Heart right ventricle (tissue), 16 donors: ENCODE results near the gene STC2. TPM values are rescaled to one million over a fixed set of nuclear protein-coding genes. Genes with fewer than 3 reads are reported as not detected.
A peak's percentile ranks its signal among the peaks of the same experiment; 100 is the strongest.

Experiments
- ATAC-seq, 8 donors: fragments of 200-7000 bp; cut with Tn5 transposase; one replicate each; pipeline ENCODE4 v1.9.1; 2020; ENCODE audit warnings: mild to moderate bottlenecking in 8 of 8, moderate library complexity in 8 of 8, moderate number of reproducible peaks in 1 of 8
- DNase-seq, 2 donors: peaks; one replicate each; pipeline ENCODE4 v3.0.0-alpha.2; 2020
- H3K27ac ChIP-seq, 10 donors: fragments of 200-600 bp; sonication (generic) in 2 of 10; one replicate each; pipeline versions ENCODE4 v1.5.0 to v1.8.0; 2020 to 2022; ENCODE audit warnings: mild to moderate bottlenecking in 3 of 10
- H3K27me3 ChIP-seq, 7 donors: fragments of 200-600 bp; one replicate each; pipeline ENCODE4 v1.8.0; 2021 to 2022; ENCODE audit warnings: mild to moderate bottlenecking in 2 of 7
- H3K36me3 ChIP-seq, 9 donors: fragments of 200-600 bp; sonication (generic) in 1 of 9; one replicate each; pipeline versions ENCODE4 v1.5.0 to v1.8.0; 2020 to 2022; ENCODE audit warnings: mild to moderate bottlenecking in 2 of 9
- H3K4me1 ChIP-seq, 9 donors: fragments of 200-600 bp; sonication (generic) in 1 of 9; one replicate each; pipeline versions ENCODE4 v1.5.0 to v1.8.0; 2020 to 2022; ENCODE audit warnings: mild to moderate bottlenecking in 4 of 9
- H3K4me3 ChIP-seq, 10 donors: fragments of 200-600 bp; sonication (generic) in 2 of 10; one replicate each; pipeline versions ENCODE4 v1.5.0 to v1.8.0; 2020 to 2022; ENCODE audit warnings: mild to moderate bottlenecking in 7 of 10, moderate library complexity in 2 of 10
- H3K9me3 ChIP-seq, 11 donors: fragments of 200-600 bp in 10 of 11; sonication (generic) in 2 of 11; one replicate each; pipeline versions ENCODE4 v1.5.0 to v1.8.0; 2013 to 2022; ENCODE audit warnings: mild to moderate bottlenecking in 2 of 11, control low read depth in 1 of 11, moderate library complexity in 1 of 11
- WGBS, 2 donors: extraction: QIAGEN DNeasy Blood & Tissue Kit; methylation state at CpG; one replicate each; pipeline ENCODE4 v1.1.7; 2013; ENCODE audit warnings: inconsistent platforms in 1 of 2; 5-methylcytosine and 5-hydroxymethylcytosine counted together
- intact Hi-C, 10 donors: fragments of 100-400 bp; cut with DNase I; formaldehyde crosslinking; loops; one replicate each; pipeline versions ENCODE4 v1.11.1 to v1.14.2; 2022
- polyA plus RNA-seq, 2 donors: library from polyadenylated mRNA; stranded (reverse); fragments of 200-250 nt; gene quantifications; one replicate each; pipeline ENCODE4 v1.2.3, GENCODE V29; 2013
- total RNA-seq, 10 donors: library from RNA; stranded (reverse); fragmentation: NEBNext Ultra II Directional in 3 of 10; extraction: Animal tissue kit (Norgen Biotek cat#: 25700) in 3 of 10; gene quantifications; one replicate each; pipeline versions ENCODE4 v1.2.1 to v1.2.4, GENCODE V29; 2021 to 2023
- TF ChIP-seq, protein P1 (sequence below), 9 donors: fragments of 200-600 bp; sonication (generic) in 2 of 9; IDR thresholded peaks; one replicate each; pipeline versions ENCODE4 v1.5.0 to v1.8.0; 2021 to 2022; ENCODE audit warnings: antibody characterized with exemption in 9 of 9, mild to moderate bottlenecking in 5 of 9, moderate library complexity in 1 of 9
- donor health status: Arrhythmogenic right ventricular cardiomyopathy.
- donor health status: ischemic (EF 13 %, LVEDD 7.1; RV severe dilation, severe dysfunction).
- donor health status: healthy with polysubstance abuse.
- donor health status: DM: no; HTN: yes; CAD: no.
- donor health status: DM: no; HTN: no; CAD: no.
- donor health status: ischemic (EF 25% LVEDD 6.9; RV normal size, moderate dysfunction).
- donor health status: ischemic (EF 25% LVEDD 5.7; RV mildly dilated, moderate dysfunction).
- donor health status: healthy.
- donor health status: DM: yes; HTN: yes; CAD: no.
- donor health status: Ischemic cardiomyopathy.
- donor health status: ischemic (EF 35%, LVEDD 5.7; RV mildly dilated, moderate dysfunction).
- donor health status: nonischemic (EF 11% LVEDD 7.7; RV severe dilation, severe dysfunction).
- donor health status: DM: yes; HTN: yes; CAD: no.
- donor health status: PGD.
- donor health status: ischemic (EF 29% LVEDD 5.4; RV normal size, mild dysfunction).
- donor health status: nonischemic (EF 23%, LVEDD 6.1; RV moderate dilation, normal function).

Gene STC2
- total and polyA plus RNA-seq, 12 donors = 3.7 to 26.9 (median 6.2) TPM

DNA sequence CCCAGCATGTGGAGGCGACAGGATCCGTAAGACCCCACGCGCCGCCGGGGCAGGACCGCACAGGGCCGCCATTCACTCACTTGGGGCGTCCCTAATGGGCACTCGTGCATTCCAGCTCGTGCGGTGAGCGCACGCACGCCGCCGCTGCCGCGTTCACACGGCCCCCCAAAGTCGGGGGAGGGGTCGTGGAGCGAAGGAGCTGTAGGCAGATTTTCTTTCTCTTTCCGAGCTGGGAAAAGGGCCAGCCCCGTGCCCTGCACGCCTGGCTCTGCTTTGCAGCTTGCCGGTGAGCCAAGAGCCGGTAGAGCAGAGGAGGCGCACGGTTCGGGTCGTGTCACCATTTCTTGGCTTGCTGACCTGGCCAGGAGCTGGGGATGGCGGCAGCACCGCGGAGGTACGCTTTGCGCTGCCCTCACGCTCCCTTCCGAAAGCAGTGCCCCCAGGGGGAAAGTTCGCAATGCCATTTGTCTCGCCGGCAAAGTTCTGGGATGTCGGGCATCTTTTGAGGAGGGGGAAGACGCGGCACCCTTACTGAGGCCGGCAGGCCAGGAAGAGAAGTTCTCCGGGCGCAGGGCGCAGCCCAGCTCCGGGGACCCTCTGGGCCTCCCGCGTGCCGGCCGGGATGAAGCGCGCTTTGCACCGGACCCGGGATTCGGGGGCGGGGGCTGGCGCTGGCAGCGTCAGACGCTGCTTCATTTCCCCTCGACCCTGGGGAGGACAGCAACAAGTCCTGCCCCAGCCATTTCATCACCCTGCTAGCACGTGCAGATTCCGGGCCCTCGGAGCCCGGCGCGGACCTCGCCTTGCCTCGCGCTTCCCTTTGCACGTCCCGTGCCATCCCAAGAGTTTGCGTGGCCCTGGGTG, 898 bp downstream of the STC2 start:
- H3K9me3 ChIP-seq = no peaks in the 10 kb centered on the region
- TF ChIP-seq, protein P1, sequence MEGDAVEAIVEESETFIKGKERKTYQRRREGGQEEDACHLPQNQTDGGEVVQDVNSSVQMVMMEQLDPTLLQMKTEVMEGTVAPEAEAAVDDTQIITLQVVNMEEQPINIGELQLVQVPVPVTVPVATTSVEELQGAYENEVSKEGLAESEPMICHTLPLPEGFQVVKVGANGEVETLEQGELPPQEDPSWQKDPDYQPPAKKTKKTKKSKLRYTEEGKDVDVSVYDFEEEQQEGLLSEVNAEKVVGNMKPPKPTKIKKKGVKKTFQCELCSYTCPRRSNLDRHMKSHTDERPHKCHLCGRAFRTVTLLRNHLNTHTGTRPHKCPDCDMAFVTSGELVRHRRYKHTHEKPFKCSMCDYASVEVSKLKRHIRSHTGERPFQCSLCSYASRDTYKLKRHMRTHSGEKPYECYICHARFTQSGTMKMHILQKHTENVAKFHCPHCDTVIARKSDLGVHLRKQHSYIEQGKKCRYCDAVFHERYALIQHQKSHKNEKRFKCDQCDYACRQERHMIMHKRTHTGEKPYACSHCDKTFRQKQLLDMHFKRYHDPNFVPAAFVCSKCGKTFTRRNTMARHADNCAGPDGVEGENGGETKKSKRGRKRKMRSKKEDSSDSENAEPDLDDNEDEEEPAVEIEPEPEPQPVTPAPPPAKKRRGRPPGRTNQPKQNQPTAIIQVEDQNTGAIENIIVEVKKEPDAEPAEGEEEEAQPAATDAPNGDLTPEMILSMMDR (IDR thresholded peaks at IDR 0.05) = no peak
- peaks cover 0 to 6% (median 0%) of the 10 kb centered on the region in 9 donors for H3K36me3 ChIP-seq
- H3K27ac ChIP-seq = peak overlapping the region in 9 of 10 donors; percentile 42 to 78 (median 61)
- peak overlapping the region; percentile 29 to 62 (median 58) for H3K4me3 ChIP-seq
- no peak for DNase-seq
- H3K27me3 ChIP-seq = peaks cover 0 to 90% (median 17%) of the 10 kb centered on the region in 7 donors
- ATAC-seq = peak in 1 of 8 donors; percentile 3
- intact Hi-C loops = no loop called here
- WGBS, 2 donors = 2 to 6% methylated on average over 76 of the region's 76 CpGs
- H3K4me1 ChIP-seq = peaks cover 14 to 83% (median 63%) of the 10 kb centered on the region in 9 donors

DNA sequence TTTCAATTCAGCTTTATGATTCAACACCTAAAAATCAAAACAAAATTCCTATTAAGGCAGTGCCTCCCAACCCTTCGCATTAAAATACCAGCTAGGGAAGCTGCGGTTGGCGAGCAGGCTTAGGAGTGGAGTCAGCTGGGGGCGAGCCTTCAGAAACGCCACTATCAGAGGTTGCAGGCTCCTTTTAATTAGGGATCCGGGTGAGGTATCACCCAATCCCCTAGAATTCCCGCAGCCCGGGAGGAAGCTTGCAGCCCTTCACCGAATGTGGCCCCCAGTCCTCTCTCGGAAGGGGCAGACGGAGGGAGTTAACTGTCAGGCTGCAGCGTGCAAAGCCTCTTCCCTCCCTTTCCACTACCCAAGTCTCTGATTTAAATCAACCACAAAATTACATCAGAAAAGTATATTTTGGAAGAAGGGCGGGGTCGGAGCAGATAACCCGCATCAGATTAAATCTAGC, 1.7 kb downstream of the STC2 start:
- Histone ChIP-seq H3K4me3 (peak overlapping the region; percentile 29 to 62 (median 58)), H3K9me3 (no peaks in the 10 kb centered on the region), H3K4me1 (peaks cover 14 to 90% (median 63%) of the 10 kb centered on the region in 9 donors), H3K27me3 (peaks cover 0 to 84% (median 17%) of the 10 kb centered on the region in 7 donors), H3K36me3 (peaks cover 0 to 11% (median 0%) of the 10 kb centered on the region in 9 donors), H3K27ac (peak overlapping the region in 6 of 10 donors; percentile 31 to 78 (median 66))
- no peak for ATAC-seq
- no peak for DNase-seq
- TF ChIP-seq, protein P1 (IDR thresholded peaks at IDR 0.05) = no peak
- intact Hi-C loops = no loop called here
- WGBS, 2 donors = 53 to 61% methylated on average over 15 of the region's 15 CpGs

GRCh38 chr5:173325091-173325698, 3.0 kb downstream of the STC2 start:
- intact Hi-C loops = no loop called here
- peaks cover 0 to 72% (median 17%) of the 10 kb centered on the region in 7 donors for H3K27me3 ChIP-seq
- peaks cover 0 to 18% (median 0%) of the 10 kb centered on the region in 9 donors for H3K36me3 ChIP-seq
- peak overlapping the region in 1 of 10 donors; percentile 61 for H3K4me3 ChIP-seq
- H3K9me3 ChIP-seq = no peaks in the 10 kb centered on the region
- DNase-seq (no peak), ATAC-seq (no peak)
- peaks cover 14 to 98% (median 70%) of the 10 kb centered on the region in 9 donors for H3K4me1 ChIP-seq
- WGBS, 2 donors = 56 to 61% methylated on average over 13 of the region's 13 CpGs
- TF ChIP-seq, protein P1 (IDR thresholded peaks at IDR 0.05) = no peak
- H3K27ac ChIP-seq = peak overlapping the region in 9 of 10 donors; percentile 17 to 90 (median 71)
